Stimulated activated CD8-positive, alpha-beta memory T cell treated with anti-CD3 and anti-CD28 coated beads, Interleukin-7, amount 100 ng/mL, for 48 hours (primary cell): Measurements from ENCODE around the gene SLC25A36.

Source experiments
- DNase-seq, 2 donors: peaks; one replicate each; pipeline ENCODE4 v3.0.0-alpha.2; 2020; ENCODE audit warnings: low read depth in 1 of 2; ENCODE audit errors: extremely low read depth in 1 of 2

SLC25A36 gene, protein sequence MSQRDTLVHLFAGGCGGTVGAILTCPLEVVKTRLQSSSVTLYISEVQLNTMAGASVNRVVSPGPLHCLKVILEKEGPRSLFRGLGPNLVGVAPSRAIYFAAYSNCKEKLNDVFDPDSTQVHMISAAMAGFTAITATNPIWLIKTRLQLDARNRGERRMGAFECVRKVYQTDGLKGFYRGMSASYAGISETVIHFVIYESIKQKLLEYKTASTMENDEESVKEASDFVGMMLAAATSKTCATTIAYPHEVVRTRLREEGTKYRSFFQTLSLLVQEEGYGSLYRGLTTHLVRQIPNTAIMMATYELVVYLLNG

DNA sequence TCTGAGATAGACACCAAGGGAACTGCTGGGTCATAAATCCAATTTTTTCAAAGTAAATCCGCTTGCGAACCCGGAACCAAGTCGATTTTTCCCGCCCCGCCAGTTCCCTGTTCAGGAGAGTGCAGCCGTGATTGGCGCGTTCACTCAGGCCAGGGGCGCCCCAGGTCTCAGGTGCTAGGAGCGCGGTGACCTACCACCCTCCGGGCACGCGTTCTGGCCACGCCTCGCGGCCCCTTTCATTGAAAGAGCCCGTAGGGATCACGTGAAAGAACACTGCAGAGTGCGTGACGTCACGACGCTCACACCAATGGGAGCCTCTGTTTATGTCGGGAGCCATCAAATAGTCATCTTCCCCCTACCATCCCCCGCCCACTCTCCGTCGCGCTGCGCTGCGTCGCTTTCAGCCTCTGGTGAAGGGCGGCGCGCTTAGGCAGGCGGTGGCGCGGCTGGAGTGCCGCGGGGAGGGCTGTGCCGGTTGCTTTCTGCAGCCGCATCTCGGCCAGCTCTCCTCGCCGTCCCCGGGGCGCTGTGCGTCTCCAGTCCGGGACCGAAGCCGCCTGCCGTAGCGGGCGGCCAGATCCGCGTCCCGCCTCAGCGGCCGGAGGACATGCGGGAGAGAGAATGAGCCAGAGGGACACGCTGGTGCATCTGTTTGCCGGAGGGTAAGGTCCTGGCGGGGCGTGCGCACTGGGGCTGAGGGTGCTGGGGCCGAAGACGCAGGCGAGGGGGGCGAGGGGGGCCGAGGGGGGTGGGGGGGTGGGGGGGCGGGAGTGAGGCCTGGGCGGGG, at the start of gene SLC25A36:
SLC25A36 (plus strand) TSS at position 403 of the 787 bp plus-strand sequence; CDS start at position 622, 219 bp downstream.
- DNase-seq: peak; percentile 90 to 96

DNA sequence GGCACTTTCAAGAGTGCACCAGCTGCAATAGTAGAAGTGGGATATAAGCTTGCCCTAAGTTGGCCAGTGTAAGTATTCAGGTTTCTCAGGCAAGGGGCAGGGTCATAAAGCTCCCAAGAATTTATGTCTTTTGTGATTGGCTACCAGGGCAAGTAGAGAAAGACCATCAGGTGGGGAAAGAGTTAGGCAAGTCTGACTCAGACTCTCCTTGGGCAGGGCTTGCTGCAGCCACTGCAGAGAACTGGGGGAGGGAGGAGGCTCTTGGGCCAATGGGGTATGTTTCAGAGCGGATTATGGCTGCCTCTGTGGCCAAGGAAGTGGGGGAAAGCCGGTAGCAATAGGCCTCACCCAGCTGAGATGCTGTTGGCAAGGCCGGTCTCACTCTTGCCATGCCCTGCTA, 44.6 kb upstream of the SLC25A36 start:
- DNase-seq: no peak

DNA sequence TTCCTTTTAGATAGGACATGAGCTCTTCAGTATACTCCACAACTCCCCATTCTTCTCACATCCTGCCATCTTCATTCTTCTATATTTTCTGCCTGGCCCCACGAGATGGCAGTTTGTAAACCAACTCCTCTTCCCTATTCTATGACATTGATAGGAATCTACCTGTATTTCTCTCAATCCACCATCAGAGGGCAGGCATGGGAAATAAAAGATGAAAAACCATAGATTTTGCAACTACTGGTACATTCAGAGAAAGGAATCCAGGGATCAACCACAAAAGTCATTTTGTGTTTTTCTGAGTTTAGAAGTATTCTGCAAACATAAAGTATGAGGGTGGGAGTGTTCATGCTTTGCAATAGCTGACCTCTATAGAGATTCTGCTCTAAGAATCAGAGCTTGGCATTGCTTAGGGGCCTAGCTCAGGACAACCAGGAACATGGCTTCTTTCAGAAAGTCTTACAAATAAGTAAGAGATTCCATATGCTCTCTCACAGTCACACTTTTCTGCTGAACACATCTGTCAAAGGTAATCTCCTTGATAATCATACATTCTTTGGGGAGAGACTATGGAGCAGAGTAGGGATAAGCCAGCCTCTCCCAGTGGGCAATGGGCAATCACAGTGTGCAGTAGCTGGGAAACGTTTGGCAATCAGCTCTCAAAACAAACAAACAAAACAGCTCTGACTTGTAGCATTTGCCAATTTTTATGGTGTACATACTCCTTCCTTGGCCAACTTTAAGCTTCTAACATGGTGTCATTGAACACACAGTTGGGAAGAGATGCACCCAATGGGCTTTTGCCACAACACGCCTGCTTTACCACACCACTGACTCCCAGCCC, 43.1 kb upstream of the SLC25A36 start:
- DNase-seq: no peak

DNA sequence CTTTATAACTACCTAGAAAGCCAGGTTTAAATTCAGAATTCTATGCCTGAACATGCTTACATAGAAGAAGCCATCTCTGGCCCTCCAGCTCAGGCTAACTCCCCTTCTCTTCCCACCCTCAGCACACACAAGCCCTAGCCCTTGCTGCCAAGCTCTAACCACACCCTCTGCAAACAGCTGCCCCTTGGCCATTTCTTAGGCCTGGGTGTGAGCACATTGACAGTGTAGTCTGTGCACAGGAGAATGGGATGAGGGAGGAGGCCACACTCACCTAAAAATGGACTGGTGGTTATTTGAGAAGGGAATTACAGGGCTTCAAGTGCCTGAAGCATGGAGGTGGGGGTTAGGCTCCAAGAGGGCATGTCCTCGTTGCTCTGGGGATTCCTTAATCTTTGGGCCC, 42.3 kb upstream of the SLC25A36 start:
- no peak for DNase-seq

DNA sequence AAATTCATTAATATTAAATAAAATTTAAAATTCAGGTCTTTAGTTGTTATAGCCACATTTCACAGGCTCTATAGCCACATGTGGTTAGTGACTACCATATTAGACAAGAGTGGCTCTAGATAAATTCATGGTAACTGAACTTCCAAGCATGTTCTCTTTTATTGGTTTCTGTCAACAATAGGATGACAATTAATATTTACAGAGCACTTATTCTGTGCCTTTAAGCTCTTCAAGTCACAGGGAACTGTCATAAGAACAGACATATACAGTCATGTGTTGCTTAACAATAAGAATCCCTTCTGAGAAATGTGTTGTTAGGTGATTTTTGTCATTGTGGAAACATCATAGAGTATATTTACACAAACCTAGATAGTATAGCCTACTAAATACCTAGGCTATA, 38.8 kb upstream of the SLC25A36 start:
- no peak for DNase-seq

DNA sequence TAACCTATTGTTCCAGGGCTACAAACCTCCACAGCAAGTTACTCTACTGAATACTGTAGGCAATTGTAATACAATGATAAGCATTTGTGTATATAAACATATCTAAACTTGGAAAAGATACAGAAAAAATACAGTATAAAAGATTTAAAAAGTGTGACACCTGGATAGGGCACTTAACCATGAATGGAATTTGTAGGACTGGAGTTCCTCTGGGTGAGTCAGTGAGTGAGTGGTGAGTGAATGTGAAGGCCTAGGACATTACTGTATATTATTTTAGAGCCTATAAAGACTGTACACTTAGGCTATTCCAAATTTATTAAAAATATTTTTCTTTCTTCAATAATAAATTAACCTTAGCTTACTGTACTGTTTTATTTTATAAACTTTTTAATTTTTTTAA, 38.4 kb upstream of the SLC25A36 start:
- no peak for DNase-seq

DNA sequence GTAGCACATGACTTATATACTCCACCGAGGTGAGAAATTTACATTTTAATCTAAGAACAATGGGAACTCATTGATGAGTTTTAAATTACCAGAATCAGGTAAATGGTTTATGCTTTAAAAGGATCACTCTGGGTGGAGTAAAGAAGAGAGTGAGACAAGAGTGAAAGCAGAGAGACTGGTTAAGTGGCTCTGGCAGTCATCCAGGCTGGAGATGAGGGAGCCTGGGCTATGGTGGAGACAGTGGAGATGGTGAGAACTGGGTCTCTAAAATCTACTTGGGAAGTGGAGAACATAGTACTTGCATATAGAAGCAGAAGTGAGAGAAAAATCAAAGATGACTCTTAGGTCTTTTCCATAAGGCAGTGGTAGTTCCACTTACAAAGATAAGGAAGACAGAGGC, 37.1 kb upstream of the SLC25A36 start:
- no peak for DNase-seq

DNA sequence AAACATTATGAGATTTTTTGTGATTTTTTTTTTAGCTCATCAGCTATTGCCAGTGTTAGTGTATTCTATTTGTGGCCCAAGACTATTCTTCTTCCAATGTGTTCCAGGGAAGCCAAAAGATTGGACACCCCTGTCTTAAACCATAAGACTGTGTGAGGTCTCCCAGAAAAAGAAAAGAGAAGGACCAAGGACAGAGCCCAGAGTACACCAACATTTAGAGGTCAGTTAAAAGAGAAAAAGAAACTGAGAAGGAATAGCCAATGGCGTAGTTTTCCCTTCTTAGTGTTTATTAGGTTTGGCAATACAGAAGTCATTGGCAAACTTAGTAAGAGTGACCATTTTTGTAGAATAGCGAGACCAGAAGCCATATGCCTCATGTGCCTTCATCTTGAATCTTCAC, 36.1 kb upstream of the SLC25A36 start:
- no peak for DNase-seq

DNA sequence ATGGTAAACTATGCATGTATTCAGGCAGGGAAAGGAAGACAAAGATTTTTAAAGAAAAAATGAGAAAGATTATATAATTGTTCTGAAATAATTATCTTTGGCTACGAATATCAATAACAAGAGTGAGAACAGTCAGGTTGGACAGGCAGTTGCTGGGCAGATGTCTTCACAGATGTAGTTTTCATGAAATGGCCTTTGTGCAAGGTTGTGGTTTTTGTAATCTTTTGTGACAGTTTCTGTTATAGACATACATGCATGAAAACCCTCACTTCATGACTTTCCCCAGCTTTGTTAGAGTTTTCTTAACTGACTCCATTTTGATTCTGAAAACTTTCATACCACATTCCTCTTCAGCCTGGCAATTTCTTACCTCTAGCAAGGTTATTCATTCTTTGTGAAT, 34.9 kb upstream of the SLC25A36 start:
- DNase-seq: no peak

DNA sequence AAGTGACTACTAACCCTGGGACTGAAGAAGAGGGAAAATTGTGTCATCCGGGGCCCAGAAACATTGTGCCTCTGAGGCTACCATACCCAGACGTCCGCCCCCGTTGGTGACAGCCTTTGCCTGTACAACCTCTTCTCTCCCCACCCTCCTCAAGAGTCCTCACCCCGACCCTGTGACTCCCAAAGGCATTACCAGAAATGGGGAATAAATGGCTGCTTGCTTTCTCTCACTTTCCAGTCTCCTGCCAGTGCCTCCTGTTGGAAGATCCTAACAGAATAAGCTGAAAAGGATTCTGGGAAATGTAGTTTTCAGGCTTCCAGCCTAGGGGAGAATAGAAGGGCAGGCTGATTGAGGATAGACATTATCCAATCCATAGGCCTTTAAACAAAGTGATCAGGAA, 30.8 kb upstream of the SLC25A36 start:
- DNase-seq: no peak

DNA sequence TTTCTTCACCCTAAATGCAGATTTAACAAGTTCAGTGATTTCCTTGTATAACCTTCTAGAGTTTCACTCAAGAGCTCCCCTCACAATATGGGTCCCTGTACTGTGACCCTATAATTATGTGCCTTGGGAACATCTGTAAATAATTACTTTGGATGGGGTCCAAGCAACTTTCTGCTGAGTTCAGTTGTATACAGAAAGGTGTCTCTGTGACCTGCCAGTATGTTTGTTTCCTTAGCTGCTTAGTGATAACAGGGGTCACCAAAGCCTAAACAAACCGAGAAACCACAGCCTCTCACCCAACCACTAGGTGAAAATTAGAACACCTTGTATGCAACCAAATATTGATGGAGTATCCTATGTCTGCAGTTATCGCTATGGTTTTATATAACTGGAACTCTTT, 29.8 kb upstream of the SLC25A36 start:
- DNase-seq: no peak

DNA sequence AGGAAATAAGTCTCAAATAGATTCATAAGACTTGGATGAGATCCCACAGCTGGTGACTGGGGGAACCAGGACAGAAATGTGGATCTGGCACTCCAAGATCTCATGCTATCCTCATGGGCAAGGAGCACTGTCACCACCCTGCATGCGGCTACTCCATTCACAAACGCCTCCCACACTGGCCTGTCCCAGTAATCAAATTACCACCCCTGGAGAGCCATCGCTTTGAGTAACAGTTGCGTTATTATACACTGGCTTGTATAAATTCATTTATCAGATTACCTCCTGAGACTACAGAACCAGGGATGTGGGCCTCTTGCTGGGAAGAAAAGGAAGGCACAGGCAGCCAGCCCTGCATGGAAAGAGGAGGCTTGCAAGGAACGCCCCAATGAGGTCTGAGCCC, 27.9 kb upstream of the SLC25A36 start:
- no peak for DNase-seq

DNA sequence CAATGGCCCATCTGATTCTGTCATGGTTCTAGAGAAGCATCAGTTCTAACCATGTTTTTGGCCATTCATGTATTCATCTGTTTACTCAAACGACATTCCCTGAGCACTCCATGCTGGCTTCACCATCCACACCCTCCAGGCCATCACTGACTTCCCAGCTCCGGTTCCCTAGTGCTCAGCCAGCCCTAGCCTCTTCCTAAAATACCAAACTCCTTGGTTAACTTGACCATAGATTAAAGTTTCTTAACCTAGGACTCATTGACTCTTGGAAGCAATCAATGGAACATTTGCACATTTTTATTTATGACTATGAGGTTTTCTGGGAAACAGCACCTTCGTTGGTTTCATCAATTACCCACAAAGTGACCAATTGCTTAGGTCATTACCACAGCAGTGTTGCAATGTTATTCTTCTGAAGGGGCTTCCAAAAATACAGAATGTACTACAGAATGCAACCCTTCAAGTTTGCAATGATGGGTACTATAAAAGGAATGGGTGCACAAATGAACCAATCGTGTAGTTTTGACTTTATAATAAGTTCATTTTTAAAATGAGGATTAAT, 27.2 kb upstream of the SLC25A36 start:
- no peak for DNase-seq

DNA sequence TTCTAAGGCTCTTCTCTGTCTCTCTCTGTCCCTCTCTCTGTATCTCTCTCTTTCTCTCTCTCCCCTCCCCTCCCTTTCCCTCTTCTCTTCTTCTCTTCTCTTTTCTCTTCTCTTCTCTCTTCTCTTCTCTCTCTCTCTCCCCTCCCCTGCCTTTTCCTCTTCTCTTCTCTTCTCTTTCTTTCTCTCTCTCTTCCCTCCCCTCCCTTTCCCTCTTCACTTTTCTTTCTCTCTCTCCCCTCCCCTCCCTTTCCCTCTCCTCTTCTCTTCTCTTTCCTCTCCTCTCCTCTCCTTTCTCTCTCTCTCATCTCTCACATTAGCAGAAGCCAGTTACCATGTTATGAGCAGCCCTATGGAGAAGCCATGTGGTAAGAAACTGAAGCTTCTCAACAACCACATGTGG, 25.0 kb upstream of the SLC25A36 start:
- DNase-seq: no peak

DNA sequence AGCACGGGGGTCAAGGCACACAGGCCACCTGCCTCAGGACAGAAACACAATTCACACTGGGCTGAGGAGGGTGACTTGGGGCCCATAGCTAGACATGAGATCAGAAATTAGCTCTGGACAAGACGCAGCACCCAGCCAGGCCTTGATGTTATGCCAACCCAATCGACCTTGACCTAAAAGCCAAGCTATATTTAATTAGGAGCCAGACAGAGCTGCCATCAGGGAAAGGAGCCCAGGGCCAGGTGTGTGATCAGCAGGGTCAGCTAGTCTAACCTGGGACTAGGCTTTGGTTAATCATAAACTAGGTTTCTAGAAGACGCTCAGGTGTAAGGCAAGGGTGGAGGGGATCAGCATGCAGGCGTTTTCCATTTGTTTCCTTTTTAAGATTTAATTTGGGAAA, 23.9 kb upstream of the SLC25A36 start:
- no peak for DNase-seq

DNA sequence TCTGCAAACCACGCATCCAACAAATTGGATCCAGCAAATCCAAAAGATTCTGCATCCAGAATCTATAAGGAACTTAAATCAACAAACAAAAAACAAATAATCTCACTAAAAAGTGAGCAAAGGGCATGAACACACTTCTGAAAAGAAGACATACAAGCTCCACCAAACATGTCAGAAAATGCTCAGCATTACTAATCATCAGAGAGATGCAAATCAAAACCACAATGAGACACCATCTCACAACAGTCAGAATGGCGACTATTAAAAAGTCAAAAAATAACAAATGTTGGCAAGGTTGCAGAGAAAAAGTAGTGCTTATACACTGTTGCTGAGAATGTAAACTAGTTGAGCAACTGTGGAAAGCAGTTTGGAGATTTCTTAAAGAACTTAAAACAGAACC, 21.6 kb upstream of the SLC25A36 start:
- DNase-seq: no peak

DNA sequence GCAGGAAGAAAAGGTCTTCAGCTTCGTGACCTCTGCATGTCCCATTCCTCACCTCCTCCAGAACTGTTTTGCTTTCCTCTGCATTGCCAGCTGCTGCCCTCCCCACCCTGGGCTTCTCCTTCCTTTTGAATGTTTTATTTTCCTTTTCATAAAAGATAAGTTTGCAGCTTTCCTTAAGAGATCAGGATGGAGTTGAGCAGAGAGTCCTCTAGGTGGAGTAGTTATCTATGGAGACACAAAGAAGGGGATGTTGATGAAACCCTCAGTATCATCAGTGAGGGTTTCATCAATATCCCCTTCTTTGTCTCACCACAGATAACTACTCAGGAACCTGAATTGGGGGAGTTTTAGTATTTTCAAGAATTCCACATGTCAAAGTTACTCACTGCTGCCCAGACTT, 19.0 kb upstream of the SLC25A36 start:
- DNase-seq: no peak

DNA sequence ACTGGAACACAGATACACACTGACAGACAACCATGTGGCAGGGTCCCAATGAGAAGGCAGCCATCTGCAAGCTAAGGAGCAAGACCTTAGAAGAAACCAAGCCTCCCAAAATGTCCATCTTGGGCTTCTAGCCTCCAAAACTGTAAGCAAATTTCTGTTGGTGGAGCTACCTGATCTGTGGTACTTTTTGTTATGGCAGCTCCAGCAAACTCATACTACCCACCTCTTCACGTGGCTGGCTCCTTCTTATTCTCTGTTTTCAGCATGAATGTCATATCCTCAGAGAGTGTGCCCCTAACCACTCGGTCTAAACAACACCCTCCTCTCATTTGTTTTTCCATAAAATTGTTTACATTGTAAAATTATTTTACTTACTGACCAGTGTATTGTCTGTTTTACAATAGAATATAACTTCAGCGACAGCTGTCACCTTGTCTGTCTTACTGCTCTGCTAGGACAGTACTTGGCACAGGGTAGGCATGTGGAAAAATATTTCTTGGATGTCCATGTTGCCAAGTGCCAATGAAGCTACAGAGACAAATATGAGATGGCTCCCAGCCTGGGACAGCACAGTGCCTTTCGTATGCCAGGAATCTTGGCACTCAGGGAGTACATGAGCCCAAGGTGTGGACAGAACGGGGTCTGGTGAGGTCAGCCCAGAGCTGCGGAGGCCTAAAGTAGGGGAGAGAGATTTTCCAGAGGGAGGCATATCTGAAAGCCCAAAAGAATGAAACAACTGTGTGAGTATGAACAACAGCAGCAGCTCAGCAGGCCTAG, 17.4 kb upstream of the SLC25A36 start:
- DNase-seq: no peak

DNA sequence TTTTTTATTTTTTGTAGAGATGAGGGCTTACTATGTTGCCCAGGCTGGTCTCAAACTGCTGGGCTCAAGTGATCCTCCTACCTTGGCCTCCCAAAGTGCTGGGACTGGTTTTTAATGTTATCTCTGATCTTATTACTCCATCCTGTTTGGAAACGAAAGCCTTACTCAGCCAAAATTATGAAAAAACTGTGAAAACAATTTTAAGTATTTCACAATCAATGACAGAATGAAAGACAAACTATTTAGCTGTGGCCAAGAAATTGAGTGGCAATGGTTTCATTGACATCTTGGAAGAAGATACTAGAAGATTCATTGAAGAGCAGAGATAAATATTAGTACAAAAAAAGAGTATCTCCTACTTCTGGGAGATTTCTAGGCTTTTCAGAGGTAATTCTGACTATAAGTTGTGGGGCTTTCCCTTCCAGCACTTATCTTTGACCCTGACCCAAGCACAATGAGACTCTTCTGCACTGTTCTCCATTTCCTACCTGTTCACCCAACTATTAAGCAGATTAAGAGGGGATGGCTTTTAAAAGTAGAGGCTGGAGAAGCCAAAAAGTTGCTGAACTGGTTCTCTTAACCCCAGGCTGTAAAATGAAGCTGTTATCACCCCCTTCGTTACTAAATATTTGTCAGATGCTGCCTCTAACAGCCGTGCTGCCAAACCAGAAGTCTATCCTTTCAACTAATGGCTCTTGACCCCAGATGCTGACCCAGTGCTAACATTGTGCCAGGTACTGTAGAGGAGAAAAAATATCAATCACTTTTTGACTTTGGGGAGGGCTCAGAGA, 14.2 kb upstream of the SLC25A36 start:
- DNase-seq: no peak

DNA sequence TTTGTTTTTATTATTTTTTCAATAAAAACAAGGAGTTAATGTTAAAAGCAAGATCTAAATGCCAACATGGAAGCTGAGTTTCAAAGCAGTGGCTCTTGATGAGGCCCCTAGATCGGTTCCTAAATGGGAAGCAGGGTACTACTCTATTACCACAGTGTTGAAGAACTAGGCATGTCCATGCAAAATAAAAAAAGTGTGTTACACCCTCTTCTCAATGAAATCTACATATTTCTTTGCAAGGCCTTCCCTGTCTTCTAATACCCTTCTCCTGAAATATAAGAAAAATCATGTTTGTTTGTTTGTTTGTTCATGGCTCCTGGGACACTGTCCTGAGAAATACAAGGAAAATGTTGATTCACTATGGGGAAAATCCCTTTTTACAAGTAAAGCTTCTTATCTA, 12.2 kb upstream of the SLC25A36 start:
- DNase-seq: no peak
